ENCODE measurements around the gene SPATA20. TPM values are rescaled to one million over a fixed set of nuclear protein-coding genes. Genes with fewer than 3 reads are reported as not detected.

SPATA20 gene
- total RNA-seq, 1 donor from 2014 or later = 25.8 TPM

GRCh38 chr17:50534222-50534978 lies 12.6 kb upstream of the SPATA20 start:
- Mint-ChIP-seq H3K36me3 (ENCODE audit: low read depth) (no peaks in the 10 kb centered on the region), H3K4me3 (no peak overlapping the region), H3K27ac (ENCODE audit: unreplicated experiment) (no peak overlapping the region)

GRCh38 chr17:50534979-50535326 lies 12.0 kb upstream of the SPATA20 start:
- Mint-ChIP-seq H3K9me3 (no peaks in the 10 kb centered on the region), H3K36me3 (ENCODE audit: low read depth) (no peaks in the 10 kb centered on the region), H3K4me1 (peaks cover 20% of the 10 kb centered on the region), H3K4me3 (no peak overlapping the region), H3K27me3 (ENCODE audit: low read depth) (peaks cover 61% of the 10 kb centered on the region), H3K27ac (ENCODE audit: unreplicated experiment) (no peak overlapping the region)
- no peak for DNase-seq (ENCODE audit: low read depth, low spot score)
- TF ChIP-seq, protein P1, sequence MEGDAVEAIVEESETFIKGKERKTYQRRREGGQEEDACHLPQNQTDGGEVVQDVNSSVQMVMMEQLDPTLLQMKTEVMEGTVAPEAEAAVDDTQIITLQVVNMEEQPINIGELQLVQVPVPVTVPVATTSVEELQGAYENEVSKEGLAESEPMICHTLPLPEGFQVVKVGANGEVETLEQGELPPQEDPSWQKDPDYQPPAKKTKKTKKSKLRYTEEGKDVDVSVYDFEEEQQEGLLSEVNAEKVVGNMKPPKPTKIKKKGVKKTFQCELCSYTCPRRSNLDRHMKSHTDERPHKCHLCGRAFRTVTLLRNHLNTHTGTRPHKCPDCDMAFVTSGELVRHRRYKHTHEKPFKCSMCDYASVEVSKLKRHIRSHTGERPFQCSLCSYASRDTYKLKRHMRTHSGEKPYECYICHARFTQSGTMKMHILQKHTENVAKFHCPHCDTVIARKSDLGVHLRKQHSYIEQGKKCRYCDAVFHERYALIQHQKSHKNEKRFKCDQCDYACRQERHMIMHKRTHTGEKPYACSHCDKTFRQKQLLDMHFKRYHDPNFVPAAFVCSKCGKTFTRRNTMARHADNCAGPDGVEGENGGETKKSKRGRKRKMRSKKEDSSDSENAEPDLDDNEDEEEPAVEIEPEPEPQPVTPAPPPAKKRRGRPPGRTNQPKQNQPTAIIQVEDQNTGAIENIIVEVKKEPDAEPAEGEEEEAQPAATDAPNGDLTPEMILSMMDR (conservative IDR thresholded peaks at IDR 0.05) = no peak

More at GRCh38 chr17:50534222-50534978, 12.6 kb upstream of the SPATA20 start:
- TF ChIP-seq, protein P1 (conservative IDR thresholded peaks at IDR 0.05) = peak; percentile 59
- Mint-ChIP-seq H3K9me3 (no peaks in the 10 kb centered on the region), H3K27me3 (ENCODE audit: low read depth) (peaks cover 65% of the 10 kb centered on the region), H3K4me1 (peaks cover 20% of the 10 kb centered on the region)
- DNase-seq (ENCODE audit: low read depth, low spot score) = no peak

DNA sequence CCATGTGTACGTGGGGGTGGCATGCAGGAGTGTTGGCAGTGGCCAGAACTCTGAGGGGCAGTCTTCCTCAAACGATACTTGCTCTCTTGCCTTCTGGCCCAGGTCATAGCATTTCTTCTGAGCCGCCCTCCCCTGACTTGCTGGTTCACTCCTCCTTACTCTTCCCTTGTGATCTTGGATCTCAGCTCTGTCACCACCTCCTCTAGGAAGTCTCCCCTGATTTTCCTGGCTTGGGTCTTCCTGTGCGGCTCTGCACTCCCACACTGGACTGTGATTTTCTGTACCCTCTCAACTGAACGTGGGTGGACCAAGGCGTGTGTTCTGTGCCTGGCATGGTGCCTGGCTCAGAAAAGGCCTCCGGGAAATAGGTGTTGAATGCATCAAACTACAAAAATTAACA lies 11.6 kb upstream of the SPATA20 start:
- TF ChIP-seq, protein P1 (conservative IDR thresholded peaks at IDR 0.05) = no peak
- Mint-ChIP-seq H3K9me3 (no peaks in the 10 kb centered on the region), H3K36me3 (ENCODE audit: low read depth) (no peaks in the 10 kb centered on the region), H3K27ac (ENCODE audit: unreplicated experiment) (no peak overlapping the region), H3K4me1 (peaks cover 20% of the 10 kb centered on the region), H3K27me3 (ENCODE audit: low read depth) (peaks cover 58% of the 10 kb centered on the region), H3K4me3 (no peak overlapping the region)
- DNase-seq (ENCODE audit: low read depth, low spot score) = no peak

GRCh38 chr17:50536683-50537646 lies 10.0 kb upstream of the SPATA20 start:
- DNase-seq (ENCODE audit: low read depth, low spot score) = no peak
- H3K27me3 Mint-ChIP-seq (ENCODE audit: low read depth) = peaks cover 42% of the 10 kb centered on the region
- no peak overlapping the region for H3K27ac Mint-ChIP-seq (ENCODE audit: unreplicated experiment)
- H3K4me1 Mint-ChIP-seq = peaks cover 24% of the 10 kb centered on the region
- no peak overlapping the region for H3K4me3 Mint-ChIP-seq
- no peaks in the 10 kb centered on the region for H3K9me3 Mint-ChIP-seq
- TF ChIP-seq, protein P1 (conservative IDR thresholded peaks at IDR 0.05) = no peak
- H3K36me3 Mint-ChIP-seq (ENCODE audit: low read depth) = no peaks in the 10 kb centered on the region

DNA sequence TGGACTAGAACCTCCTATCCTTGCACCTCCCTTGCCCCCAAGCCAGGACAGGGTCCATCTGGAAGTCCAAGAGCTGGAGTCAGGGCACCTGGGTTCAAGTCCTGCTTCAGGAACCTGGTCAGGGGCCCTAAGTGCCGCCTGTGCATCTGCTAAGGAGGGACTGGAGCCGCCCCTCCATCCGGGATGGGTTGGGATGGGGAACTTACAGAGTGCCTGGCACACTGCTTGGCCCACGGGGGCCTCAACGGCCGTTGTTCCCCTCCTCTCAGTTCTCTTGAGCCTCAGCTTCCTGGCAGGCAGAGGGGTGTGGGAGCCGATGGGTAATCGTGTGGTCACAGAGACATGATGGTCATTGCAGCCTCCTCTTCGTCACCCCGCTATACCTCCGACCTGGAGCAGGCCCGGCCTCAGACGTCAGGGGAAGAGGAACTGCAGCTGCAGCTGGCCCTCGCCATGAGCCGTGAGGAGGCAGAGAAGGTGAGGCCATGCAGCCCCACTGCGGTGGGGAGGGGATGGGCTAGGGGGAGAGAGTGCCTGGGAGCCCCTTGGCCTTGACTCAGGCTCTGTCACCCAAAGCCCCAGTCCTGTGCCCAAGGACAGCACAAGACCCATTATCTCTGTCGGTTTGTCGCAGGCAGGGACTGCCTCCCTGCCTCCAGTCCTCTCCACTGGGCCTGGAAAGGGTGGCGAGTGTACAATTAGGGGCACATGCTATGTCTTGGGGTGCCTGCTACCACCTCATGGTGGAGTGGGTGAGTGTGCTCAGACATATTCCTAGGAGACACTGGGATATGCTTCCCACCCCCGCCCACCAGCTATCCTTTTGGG lies 9.0 kb upstream of the SPATA20 start:
- Mint-ChIP-seq H3K4me3 (no peak overlapping the region), H3K27ac (ENCODE audit: unreplicated experiment) (peak overlapping the region; percentile 84), H3K9me3 (no peaks in the 10 kb centered on the region), H3K4me1 (peaks cover 32% of the 10 kb centered on the region), H3K36me3 (ENCODE audit: low read depth) (no peaks in the 10 kb centered on the region), H3K27me3 (ENCODE audit: low read depth) (peaks cover 33% of the 10 kb centered on the region)
- DNase-seq (ENCODE audit: low read depth, low spot score) = no peak
- TF ChIP-seq, protein P1 (conservative IDR thresholded peaks at IDR 0.05) = no peak

Measured in neural crest cell (in vitro differentiated cells).